Measurements from ENCODE around the gene YEATS2. TPM values are rescaled to one million over a fixed set of nuclear protein-coding genes. Genes with fewer than 3 reads are reported as not detected.
A peak's percentile ranks its signal among the peaks of the same experiment; 100 is the strongest.

The YEATS2 gene
- total RNA-seq, 2 experiments from 2014 or later, result 68.2 to 77.2 TPM

DNA sequence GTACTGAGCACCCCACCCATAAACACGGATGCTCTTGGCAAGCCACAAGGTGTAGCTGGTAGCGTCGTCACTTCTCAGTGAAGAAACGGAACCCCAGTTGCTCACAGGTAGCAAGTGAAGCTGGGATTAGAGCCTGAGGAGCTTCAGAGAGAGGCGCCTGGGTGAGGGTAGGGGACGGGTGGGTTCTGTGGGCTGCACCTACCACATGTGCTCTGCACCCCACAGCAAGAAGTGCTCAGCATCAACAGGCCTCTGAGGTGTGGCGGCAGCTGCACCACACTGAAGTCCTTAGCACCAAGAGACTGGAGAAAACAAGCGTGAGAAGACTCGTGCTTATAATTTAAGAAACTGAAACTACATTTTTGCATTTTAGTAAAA is 118.0 kb downstream of the YEATS2 start:
- DNase-seq (ENCODE audit: low spot score), result peak; percentile 64
- H3K9me2 ChIP-seq (ENCODE audit: insufficient read depth, low read length), result no peaks in the 10 kb centered on the region
- no peak for TF ChIP-seq EZH2phosphoT487 (IDR thresholded peaks at IDR 0.05; ENCODE audit: borderline replicate concordance, low read depth, low read length)
- TF ChIP-seq, protein P1, sequence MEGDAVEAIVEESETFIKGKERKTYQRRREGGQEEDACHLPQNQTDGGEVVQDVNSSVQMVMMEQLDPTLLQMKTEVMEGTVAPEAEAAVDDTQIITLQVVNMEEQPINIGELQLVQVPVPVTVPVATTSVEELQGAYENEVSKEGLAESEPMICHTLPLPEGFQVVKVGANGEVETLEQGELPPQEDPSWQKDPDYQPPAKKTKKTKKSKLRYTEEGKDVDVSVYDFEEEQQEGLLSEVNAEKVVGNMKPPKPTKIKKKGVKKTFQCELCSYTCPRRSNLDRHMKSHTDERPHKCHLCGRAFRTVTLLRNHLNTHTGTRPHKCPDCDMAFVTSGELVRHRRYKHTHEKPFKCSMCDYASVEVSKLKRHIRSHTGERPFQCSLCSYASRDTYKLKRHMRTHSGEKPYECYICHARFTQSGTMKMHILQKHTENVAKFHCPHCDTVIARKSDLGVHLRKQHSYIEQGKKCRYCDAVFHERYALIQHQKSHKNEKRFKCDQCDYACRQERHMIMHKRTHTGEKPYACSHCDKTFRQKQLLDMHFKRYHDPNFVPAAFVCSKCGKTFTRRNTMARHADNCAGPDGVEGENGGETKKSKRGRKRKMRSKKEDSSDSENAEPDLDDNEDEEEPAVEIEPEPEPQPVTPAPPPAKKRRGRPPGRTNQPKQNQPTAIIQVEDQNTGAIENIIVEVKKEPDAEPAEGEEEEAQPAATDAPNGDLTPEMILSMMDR (conservative IDR thresholded peaks at IDR 0.05; ENCODE audit: low read length), result no peak
- peaks cover 24% of the 10 kb centered on the region for H3K4me1 ChIP-seq (ENCODE audit: insufficient read depth, low read length, poor library complexity, severe bottlenecking)
- H3K4me3 ChIP-seq (ENCODE audit: low read depth, low read length, poor library complexity, severe bottlenecking), result peak overlapping the region; percentile 33
- peak overlapping the region; percentile 1; the same call in 1 of the 2 replicates for H2AFZ ChIP-seq (ENCODE audit: low read length)
- POLR2A ChIA-PET, result interaction anchor here (0.6 to 1.3 kb wide), 6 partner anchors 14 to 356 kb away, joined by 3 to 10 read pairs (median 4); no protein-coding TSS in a partner anchor
- no peaks in the 10 kb centered on the region for H3K9me3 ChIP-seq (ENCODE audit: low read length)
- peak overlapping the region; percentile 71 for H3K27ac ChIP-seq (ENCODE audit: low read depth, low read length, poor library complexity, severe bottlenecking)
- H3K36me3 ChIP-seq (ENCODE audit: insufficient read depth, low read length), result peaks cover 22% of the 10 kb centered on the region
- no TSS peak for BruUV-seq (replicated peaks)
- intact Hi-C loops (cut with micrococcal nuclease; ENCODE audit: unreplicated experiment), result loop anchor here (5.0 kb wide), 1 partner anchor 348 kb away; no protein-coding TSS in a partner anchor
- peak overlapping the region; percentile 61 for H3K4me2 ChIP-seq (ENCODE audit: low read length)
- CTCF ChIA-PET (ENCODE audit: unreplicated experiment), result interaction anchor here (0.6 kb wide), 1 partner anchor 361 kb away, joined by 3 read pairs; no protein-coding TSS in a partner anchor
- no peaks in the 10 kb centered on the region for H3K79me2 ChIP-seq (ENCODE audit: insufficient read depth, low read depth, low read length)
- H4K20me1 ChIP-seq (ENCODE audit: insufficient read depth, low read length), result no peaks in the 10 kb centered on the region

DNA sequence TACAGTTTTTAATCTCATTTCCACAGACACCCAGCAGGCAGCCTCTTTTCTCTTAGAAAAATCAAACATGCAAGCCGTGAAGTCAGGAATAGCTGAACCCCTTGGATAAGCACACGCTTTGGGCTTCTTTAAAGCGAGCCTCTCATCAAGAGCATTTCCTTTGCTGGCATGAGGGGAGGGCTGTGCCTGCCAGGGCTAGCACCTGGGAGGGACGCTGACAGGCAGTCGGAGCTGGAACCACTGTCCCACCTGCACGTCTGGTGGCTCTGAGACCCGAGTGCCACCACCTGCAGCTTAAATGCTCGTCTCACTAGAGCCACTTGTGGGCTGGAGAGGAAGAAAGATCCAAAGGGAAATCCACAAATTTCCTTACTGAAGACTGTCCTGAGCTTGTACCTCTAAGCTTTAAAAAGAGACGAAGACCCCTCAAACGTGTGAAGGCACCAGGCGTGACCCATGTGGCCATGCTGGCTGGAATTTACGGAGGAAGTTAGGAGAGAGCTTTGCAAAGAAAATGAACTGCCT is 118.4 kb downstream of the YEATS2 start:
- H3K27ac ChIP-seq (ENCODE audit: low read depth, low read length, poor library complexity, severe bottlenecking), result peak overlapping the region; percentile 71
- peak overlapping the region; percentile 61 for H3K4me2 ChIP-seq (ENCODE audit: low read length)

More for the DNA sequence above, 118.4 kb downstream of the YEATS2 start:
- Histone ChIP-seq H3K36me3 (ENCODE audit: insufficient read depth, low read length) (peaks cover 18% of the 10 kb centered on the region; the same call in 1 of the 2 replicates), H3K4me1 (ENCODE audit: insufficient read depth, low read length, poor library complexity, severe bottlenecking) (peaks cover 24% of the 10 kb centered on the region), H3K9me3 (ENCODE audit: low read length) (no peaks in the 10 kb centered on the region), H2AFZ (ENCODE audit: low read length) (peak overlapping the region; percentile 1; the same call in 1 of the 2 replicates), H3K4me3 (ENCODE audit: low read depth, low read length, poor library complexity, severe bottlenecking) (peak overlapping the region; percentile 33), H3K79me2 (ENCODE audit: insufficient read depth, low read depth, low read length) (no peaks in the 10 kb centered on the region), H3K9me2 (ENCODE audit: insufficient read depth, low read length) (no peaks in the 10 kb centered on the region), H4K20me1 (ENCODE audit: insufficient read depth, low read length) (no peaks in the 10 kb centered on the region)
- TF ChIP-seq EZH2phosphoT487 (IDR thresholded peaks at IDR 0.05; ENCODE audit: borderline replicate concordance, low read depth, low read length), result no peak
- TF ChIP-seq, protein P1 (conservative IDR thresholded peaks at IDR 0.05; ENCODE audit: low read length), result no peak
- peak; percentile 66 for DNase-seq (ENCODE audit: low spot score)
- CTCF ChIA-PET (ENCODE audit: unreplicated experiment), result interaction anchor here (0.6 kb wide), 1 partner anchor 361 kb away, joined by 3 read pairs; no protein-coding TSS in a partner anchor
- POLR2A ChIA-PET, result interaction anchor here (0.5 to 1.5 kb wide), 8 partner anchors 13 to 348 kb away, joined by 3 to 10 read pairs (median 3); no protein-coding TSS in a partner anchor
- BruUV-seq (replicated peaks), result no TSS peak
- intact Hi-C loops (cut with micrococcal nuclease; ENCODE audit: unreplicated experiment), result loop anchor here (5.0 kb wide), 1 partner anchor 349 kb away; no protein-coding TSS in a partner anchor

All from OCI-LY7 (cell line).